Thymus (tissue), 11 donors: Measurements from ENCODE around the gene HNF1B. TPM values are rescaled to one million over a fixed set of nuclear protein-coding genes. Genes with fewer than 3 reads are reported as not detected.
"Not testable (repeated sequence)": the region's sequence is repeated elsewhere in the genome, so short reads cannot be mapped to it uniquely, and the experiment has no call there.

Experiments used
- DNase-seq, 9 donors: peaks; one replicate each; pipeline ENCODE4 v3.0.0-alpha.2; 2013; ENCODE audit warnings: low spot score in 9 of 9, low read depth in 6 of 9, missing footprints in 1 of 9
- H3K27ac ChIP-seq, 2 donors: one replicate each; pipeline ENCODE4 v1.5.1; 2013; ENCODE audit warnings: control low read depth in 1 of 2, low read depth in 1 of 2, low read length in 1 of 2, mild to moderate bottlenecking in 1 of 2, moderate library complexity in 1 of 2
- H3K27me3 ChIP-seq, 2 donors: one replicate each; pipeline ENCODE4 v1.5.1; 2013; ENCODE audit warnings: low read length in 1 of 2; ENCODE audit not compliant: control insufficient read depth in 2 of 2, insufficient read depth in 1 of 2
- H3K36me3 ChIP-seq, 2 donors: one replicate each; pipeline ENCODE4 v1.5.1; 2013; ENCODE audit warnings: low read length in 1 of 2, mild to moderate bottlenecking in 1 of 2, moderate library complexity in 1 of 2; ENCODE audit not compliant: control insufficient read depth in 2 of 2, insufficient read depth in 2 of 2
- H3K4me1 ChIP-seq, 2 donors: one replicate each; pipeline ENCODE4 v1.5.1; 2013; ENCODE audit warnings: low read length in 2 of 2; ENCODE audit not compliant: control insufficient read depth in 2 of 2, insufficient read depth in 2 of 2
- H3K4me3 ChIP-seq, 2 donors: one replicate each; pipeline ENCODE4 v1.5.1; 2013; ENCODE audit warnings: low read length in 2 of 2, control low read depth in 1 of 2, mild to moderate bottlenecking in 1 of 2
- H3K9me3 ChIP-seq, 2 donors: one replicate each; pipeline ENCODE4 v1.5.1; 2013; ENCODE audit warnings: low read length in 1 of 2, mild to moderate bottlenecking in 1 of 2; ENCODE audit not compliant: control insufficient read depth in 2 of 2, insufficient read depth in 1 of 2
- WGBS: extraction: QIAGEN DNeasy Blood & Tissue Kit; methylation state at CpG from one replicate; pipeline ENCODE4 v1.1.7; 2013; 5-methylcytosine and 5-hydroxymethylcytosine counted together
- polyA plus RNA-seq: library from polyadenylated mRNA; stranded (reverse); fragments of 200-250 nt; gene quantifications from one replicate; pipeline ENCODE4 v1.2.3, GENCODE V29; 2013
- total RNA-seq: library from RNA; stranded (reverse); fragments of 120-200 nt; gene quantifications from one replicate; pipeline ENCODE4 v1.2.4, GENCODE V29; 2013
- donor health status: healthy.

HNF1B gene
- total and polyA plus RNA-seq, 2 donors: 0.05 to 0.30 TPM

DNA sequence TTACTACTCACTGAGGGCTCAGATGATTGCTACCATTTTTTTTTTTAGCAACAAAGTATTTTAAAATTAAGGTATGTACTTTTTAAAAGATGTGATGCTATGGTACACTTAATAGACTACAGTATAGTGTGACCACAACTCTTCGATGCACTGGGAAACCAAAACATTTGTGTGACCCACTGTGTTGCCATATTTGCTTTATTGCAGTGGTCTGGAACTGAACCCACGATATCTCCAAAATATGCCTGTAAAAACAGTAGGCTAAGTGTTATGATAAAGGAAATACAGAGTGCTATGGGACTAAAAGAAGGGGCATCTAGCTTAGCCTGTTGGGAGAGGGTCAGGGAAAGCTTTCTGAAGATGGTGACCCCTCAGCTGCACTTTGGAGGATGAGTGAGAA, 41.6 kb upstream of the HNF1B start:
- H3K27me3 ChIP-seq: peaks cover 2 to 11% of the 10 kb centered on the region in 2 donors
- H3K9me3 ChIP-seq: no peaks in the 10 kb centered on the region
- no peak overlapping the region for H3K4me3 ChIP-seq
- WGBS: 95% methylated on average over 2 of the region's 2 CpGs
- no peak overlapping the region for H3K27ac ChIP-seq
- H3K4me1 ChIP-seq: peaks cover 0 to 3% of the 10 kb centered on the region in 2 donors
- DNase-seq: no peak
- H3K36me3 ChIP-seq: no peaks in the 10 kb centered on the region

- H3K4me3 ChIP-seq, H3K4me1 ChIP-seq, H3K27ac ChIP-seq, H3K27me3 ChIP-seq, H3K9me3 ChIP-seq, H3K36me3 ChIP-seq, DNase-seq: not testable (repeated sequence)
- WGBS: 48% methylated on average over 1 of the region's 1 CpG
Observed at GRCh38 chr17:37782460-37782859, 37.6 kb upstream of the HNF1B start.

DNA sequence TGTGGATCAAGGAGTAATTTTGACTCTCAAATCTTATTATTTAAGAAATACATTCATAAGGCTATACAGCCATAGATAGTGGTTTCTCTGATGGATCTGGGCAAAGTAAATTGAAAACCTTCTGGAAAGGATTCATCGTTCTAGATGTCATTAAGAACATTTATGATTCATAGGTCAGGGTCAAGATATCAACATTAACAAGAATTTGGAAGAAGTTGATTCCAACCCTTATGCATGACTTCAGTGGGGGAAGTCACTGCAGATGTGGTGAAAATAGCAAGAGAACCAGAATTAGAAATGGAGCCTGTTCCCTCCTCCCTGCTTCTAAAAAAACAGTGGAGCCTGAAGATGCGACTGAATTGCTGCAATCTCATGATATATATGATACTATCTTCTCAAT, 36.6 kb upstream of the HNF1B start:
- no peaks in the 10 kb centered on the region for H3K4me1 ChIP-seq
- no peaks in the 10 kb centered on the region for H3K36me3 ChIP-seq
- 98% methylated on average over 2 of the region's 2 CpGs for WGBS

GRCh38 chr17:37779554-37779953, 34.7 kb upstream of the HNF1B start:
- H3K4me1 ChIP-seq: no peaks in the 10 kb centered on the region
- no peak overlapping the region for H3K4me3 ChIP-seq
- H3K9me3 ChIP-seq: no peaks in the 10 kb centered on the region
- no peaks in the 10 kb centered on the region for H3K36me3 ChIP-seq
- no peak overlapping the region for H3K27ac ChIP-seq
- no peak for DNase-seq
- no peaks in the 10 kb centered on the region for H3K27me3 ChIP-seq
- whole genome bisulfite sequencing: 96% methylated on average over 4 of the region's 4 CpGs

More for the DNA sequence above, 36.6 kb upstream of the HNF1B start:
- no peaks in the 10 kb centered on the region for H3K27me3 ChIP-seq
- no peaks in the 10 kb centered on the region for H3K9me3 ChIP-seq
- no peak overlapping the region for H3K4me3 ChIP-seq
- no peak overlapping the region for H3K27ac ChIP-seq
- DNase-seq: no peak

DNA sequence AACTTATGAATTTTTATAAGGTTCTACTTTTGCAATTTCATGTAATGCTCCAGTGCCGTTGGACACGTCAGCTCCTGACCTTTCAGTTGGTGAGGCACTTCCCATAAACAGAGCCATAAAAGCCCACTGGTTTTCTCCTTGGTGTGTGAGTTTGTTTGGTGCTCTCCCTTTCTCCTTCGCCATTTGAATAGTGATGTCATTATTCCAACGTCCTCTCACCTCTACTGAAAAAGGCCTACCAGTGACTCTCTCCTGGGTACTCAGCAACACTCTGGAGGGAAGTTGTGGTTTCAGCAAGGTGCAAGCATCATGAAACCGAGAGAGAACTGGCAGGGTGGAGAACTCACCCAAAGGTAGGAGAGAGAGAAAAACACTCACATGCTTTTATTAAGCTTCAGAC, 29.6 kb upstream of the HNF1B start:
- no peak overlapping the region for H3K27ac ChIP-seq
- H3K36me3 ChIP-seq: no peaks in the 10 kb centered on the region
- no peak overlapping the region for H3K4me3 ChIP-seq
- WGBS: 42% methylated on average over 5 of the region's 5 CpGs
- H3K27me3 ChIP-seq: no peaks in the 10 kb centered on the region
- no peaks in the 10 kb centered on the region for H3K9me3 ChIP-seq
- no peaks in the 10 kb centered on the region for H3K4me1 ChIP-seq
- peak in 2 of 9 donors; percentile 4 to 33 for DNase-seq

GRCh38 chr17:37772982-37773381, 28.1 kb upstream of the HNF1B start:
- Histone ChIP-seq H3K4me1 (no peaks in the 10 kb centered on the region), H3K27ac (no peak overlapping the region), H3K4me3 (no peak overlapping the region), H3K9me3 (no peaks in the 10 kb centered on the region), H3K36me3 (no peaks in the 10 kb centered on the region), H3K27me3 (peaks cover 0 to 2% of the 10 kb centered on the region in 2 donors)
- DNase-seq: no peak
- 98% methylated on average over 2 of the region's 2 CpGs for WGBS

GRCh38 chr17:37770631-37771518, 26.0 kb upstream of the HNF1B start:
- WGBS: 68% methylated on average over 17 of the region's 17 CpGs
- H3K4me1 ChIP-seq: no peaks in the 10 kb centered on the region
- peak in 3 of 9 donors; percentile 9 to 40 (median 39) for DNase-seq
- peaks cover under 1 to 6% of the 10 kb centered on the region in 2 donors for H3K27me3 ChIP-seq
- H3K27ac ChIP-seq: no peak overlapping the region
- no peaks in the 10 kb centered on the region for H3K36me3 ChIP-seq
- no peak overlapping the region for H3K4me3 ChIP-seq
- no peaks in the 10 kb centered on the region for H3K9me3 ChIP-seq

DNA sequence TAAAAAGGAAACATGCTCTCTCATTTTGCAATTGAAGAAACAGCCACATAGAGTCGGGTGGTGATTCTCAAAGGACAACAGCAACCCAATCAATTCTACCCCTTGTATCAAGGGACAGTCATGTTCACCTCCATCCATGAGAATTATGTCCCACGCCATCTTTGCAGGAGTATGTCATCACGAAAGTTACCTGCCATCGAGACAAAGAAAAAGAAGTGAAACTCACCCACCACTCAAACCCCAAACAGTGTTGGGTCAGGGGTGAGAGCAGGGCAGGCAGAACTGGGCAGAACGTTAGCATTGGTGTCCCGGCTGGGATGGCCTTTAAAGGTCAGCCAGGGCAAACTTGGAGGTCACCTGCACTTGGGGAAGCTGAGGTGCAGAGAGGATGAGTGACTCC, 24.2 kb upstream of the HNF1B start:
- WGBS: 93% methylated on average over 6 of the region's 6 CpGs
- H3K27ac ChIP-seq: no peak overlapping the region
- H3K27me3 ChIP-seq: peaks cover 6 to 10% of the 10 kb centered on the region in 2 donors
- H3K4me3 ChIP-seq: no peak overlapping the region
- no peaks in the 10 kb centered on the region for H3K9me3 ChIP-seq
- no peak for DNase-seq
- H3K4me1 ChIP-seq: no peaks in the 10 kb centered on the region
- no peaks in the 10 kb centered on the region for H3K36me3 ChIP-seq

DNA sequence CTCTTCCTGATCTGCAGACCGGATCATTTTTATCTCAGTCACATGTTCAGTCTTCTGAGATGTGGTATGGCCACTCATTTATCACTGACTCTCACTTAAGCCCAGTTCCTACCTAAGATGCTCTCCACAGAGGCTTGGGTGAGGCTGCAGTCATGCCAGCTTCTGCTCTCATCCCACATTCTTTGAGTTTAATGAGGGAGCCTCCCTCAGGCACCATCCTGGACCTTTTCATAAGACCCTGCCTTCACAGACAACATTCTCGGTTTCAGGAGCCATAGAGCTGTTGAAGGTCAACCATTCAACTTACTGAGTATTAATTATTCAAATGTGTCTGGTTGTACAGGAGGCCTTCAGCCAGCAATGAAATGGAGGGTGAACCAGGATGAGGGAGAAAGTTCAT, 23.6 kb upstream of the HNF1B start:
- Histone ChIP-seq H3K36me3 (no peaks in the 10 kb centered on the region), H3K27ac (no peak overlapping the region), H3K4me3 (no peak overlapping the region), H3K27me3 (peaks cover 6 to 12% of the 10 kb centered on the region in 2 donors), H3K4me1 (no peaks in the 10 kb centered on the region), H3K9me3 (no peaks in the 10 kb centered on the region)
- 95% methylated on average over 2 of the region's 2 CpGs for WGBS
- no peak for DNase-seq
